HAP-1 (cell line): ENCODE data around the gene KLHDC3.

Experiments
- DNase-seq, 2 experiments: peaks; one replicate each; pipeline ENCODE4 v3.0.0-alpha.2; 2016 to 2020; ENCODE audit warnings: low spot score in 2 of 2
- H3K27me3 ChIP-seq: fragments of 250-450 bp; sonication (Bioruptor Pico); 2 replicates; pipeline ENCODE4 v1.5.1; 2020; ENCODE audit warnings: low read depth, mild to moderate bottlenecking, moderate library complexity
- H3K36me3 ChIP-seq: fragments of 250-450 bp; sonication (Bioruptor Pico); replicated peaks from 2 replicates; pipeline ENCODE4 v1.5.1; 2020; ENCODE audit warnings: mild to moderate bottlenecking
- H3K4me1 ChIP-seq: fragments of 250-450 bp; sonication (Bioruptor Pico); 2 replicates; pipeline ENCODE4 v1.5.1; 2020; ENCODE audit warnings: mild to moderate bottlenecking
- H3K4me3 ChIP-seq: fragments of 250-450 bp; sonication (Bioruptor Pico); 2 replicates; pipeline ENCODE4 v1.5.1; 2020; ENCODE audit warnings: mild to moderate bottlenecking, moderate library complexity
- H3K9me3 ChIP-seq: fragments of 250-450 bp; sonication (Bioruptor Pico); 2 replicates; pipeline ENCODE4 v1.5.1; 2020; ENCODE audit warnings: mild to moderate bottlenecking, moderate library complexity
- in situ Hi-C: fragments of 300-500 bp; cut with MboI; formaldehyde crosslinking; loops from 3 replicates; pipeline ENCODE4 v1.14.3; 2020; ENCODE audit warnings: low sequenced_read_pairs, inconsistent platforms, mixed read lengths

The KLHDC3 gene

GRCh38 chr6:43007126-43007525 lies 6.9 kb upstream of the KLHDC3 start:
- Histone ChIP-seq H3K36me3 (peaks cover 53% of the 10 kb centered on the region), H3K4me1 (no peaks in the 10 kb centered on the region), H3K9me3 (no peaks in the 10 kb centered on the region), H3K4me3 (no peak overlapping the region), H3K27me3 (no peaks in the 10 kb centered on the region)
- no peak for DNase-seq
- in situ Hi-C loops, result no loop called here

- H3K36me3 ChIP-seq, result peaks cover 50% of the 10 kb centered on the region
Measured at GRCh38 chr6:43009124-43009523, 4.9 kb upstream of the KLHDC3 start.

GRCh38 chr6:43011207-43011606 lies 2.8 kb upstream of the KLHDC3 start:
- H3K36me3 ChIP-seq, result peaks cover 45% of the 10 kb centered on the region

More at GRCh38 chr6:43009124-43009523, 4.9 kb upstream of the KLHDC3 start:
- H3K27me3 ChIP-seq, result no peaks in the 10 kb centered on the region
- no peaks in the 10 kb centered on the region for H3K9me3 ChIP-seq
- peaks cover 4% of the 10 kb centered on the region for H3K4me1 ChIP-seq
- H3K4me3 ChIP-seq, result no peak overlapping the region
- DNase-seq, result peak; percentile 17 to 63
- in situ Hi-C loops, result no loop called here

GRCh38 chr6:43012364-43012763 lies 1.7 kb upstream of the KLHDC3 start:
- no peak for DNase-seq
- peak overlapping the region; percentile 63; the same call in 1 of the 2 replicates for H3K4me3 ChIP-seq
- H3K9me3 ChIP-seq, result no peaks in the 10 kb centered on the region
- H3K27me3 ChIP-seq, result no peaks in the 10 kb centered on the region
- peaks cover 39% of the 10 kb centered on the region for H3K36me3 ChIP-seq
- in situ Hi-C loops, result no loop called here
- peaks cover 4% of the 10 kb centered on the region for H3K4me1 ChIP-seq

More at GRCh38 chr6:43011207-43011606, 2.8 kb upstream of the KLHDC3 start:
- no peak overlapping the region for H3K4me3 ChIP-seq
- H3K4me1 ChIP-seq, result peaks cover 4% of the 10 kb centered on the region
- H3K9me3 ChIP-seq, result no peaks in the 10 kb centered on the region
- no peaks in the 10 kb centered on the region for H3K27me3 ChIP-seq
- no peak for DNase-seq
- in situ Hi-C loops, result no loop called here

GRCh38 chr6:43013097-43013842 lies 779 bp upstream of the KLHDC3 start:
- peaks cover 46% of the 10 kb centered on the region for H3K36me3 ChIP-seq
- no peaks in the 10 kb centered on the region for H3K9me3 ChIP-seq
- peak overlapping the region; percentile 63 for H3K4me3 ChIP-seq
- DNase-seq, result no peak
- no peaks in the 10 kb centered on the region for H3K27me3 ChIP-seq
- in situ Hi-C loops, result no loop called here
- H3K4me1 ChIP-seq, result peaks cover 4% of the 10 kb centered on the region

- Histone ChIP-seq H3K4me3 (peak overlapping the region; percentile 63), H3K9me3 (no peaks in the 10 kb centered on the region), H3K4me1 (peaks cover 4% of the 10 kb centered on the region), H3K36me3 (peaks cover 46% of the 10 kb centered on the region), H3K27me3 (no peaks in the 10 kb centered on the region)
- DNase-seq, result peak; percentile 19 to 23
- in situ Hi-C loops, result no loop called here
Measured at GRCh38 chr6:43014434-43014909, 423 bp downstream of the KLHDC3 start.

- Histone ChIP-seq H3K27me3 (no peaks in the 10 kb centered on the region), H3K36me3 (peaks cover 31% of the 10 kb centered on the region), H3K4me1 (peaks cover 9% of the 10 kb centered on the region), H3K9me3 (no peaks in the 10 kb centered on the region), H3K4me3 (no peak overlapping the region)
- in situ Hi-C loops, result no loop called here
- no peak for DNase-seq
Measured at GRCh38 chr6:43016176-43016942, 2.3 kb downstream of the KLHDC3 start.

- no peaks in the 10 kb centered on the region for H3K9me3 ChIP-seq
- no peaks in the 10 kb centered on the region for H3K27me3 ChIP-seq
- no peak overlapping the region for H3K4me3 ChIP-seq
- in situ Hi-C loops, result no loop called here
- peaks cover 25% of the 10 kb centered on the region for H3K36me3 ChIP-seq
- peaks cover 9% of the 10 kb centered on the region for H3K4me1 ChIP-seq
- DNase-seq, result no peak
Measured at GRCh38 chr6:43016943-43017334, 2.9 kb downstream of the KLHDC3 start.

- no peaks in the 10 kb centered on the region for H3K27me3 ChIP-seq
- H3K4me3 ChIP-seq, result no peak overlapping the region
- peaks cover 9% of the 10 kb centered on the region; the same call in 1 of the 2 replicates for H3K4me1 ChIP-seq
- H3K36me3 ChIP-seq, result peaks cover 29% of the 10 kb centered on the region
- H3K9me3 ChIP-seq, result no peaks in the 10 kb centered on the region
- DNase-seq, result no peak
- in situ Hi-C loops, result no loop called here
Measured at GRCh38 chr6:43019152-43019551, 5.1 kb downstream of the KLHDC3 start.

- no peaks in the 10 kb centered on the region for H3K27me3 ChIP-seq
- no peak for DNase-seq
- in situ Hi-C loops, result no loop called here
- H3K9me3 ChIP-seq, result no peaks in the 10 kb centered on the region
- H3K4me3 ChIP-seq, result no peak overlapping the region
- H3K36me3 ChIP-seq, result peaks cover 36% of the 10 kb centered on the region
- H3K4me1 ChIP-seq, result peaks cover 9% of the 10 kb centered on the region; the same call in 1 of the 2 replicates
Measured at GRCh38 chr6:43020052-43020705, 6.1 kb downstream of the KLHDC3 start.

GRCh38 chr6:43020847-43021246 lies 6.8 kb downstream of the KLHDC3 start:
- peak in 1 of 2 experiments; percentile 38 for DNase-seq
- peak overlapping the region; percentile 88 for H3K4me3 ChIP-seq
- peaks cover 9% of the 10 kb centered on the region; the same call in 1 of the 2 replicates for H3K4me1 ChIP-seq
- H3K27me3 ChIP-seq, result no peaks in the 10 kb centered on the region
- peaks cover 40% of the 10 kb centered on the region for H3K36me3 ChIP-seq
- H3K9me3 ChIP-seq, result no peaks in the 10 kb centered on the region
- in situ Hi-C loops, result no loop called here

- H3K27me3 ChIP-seq, result no peaks in the 10 kb centered on the region
- peak; percentile 39 to 87 for DNase-seq
- peaks cover 46% of the 10 kb centered on the region for H3K36me3 ChIP-seq
- in situ Hi-C loops, result no loop called here
- peaks cover 9% of the 10 kb centered on the region; the same call in 1 of the 2 replicates for H3K4me1 ChIP-seq
- peak within 1 kb of the TSS; percentile 88 for H3K4me3 ChIP-seq
- no peaks in the 10 kb centered on the region for H3K9me3 ChIP-seq
Measured at GRCh38 chr6:43021270-43022047, 7.4 kb downstream of the KLHDC3 start, which contains the start of gene RRP36. Gene RRP36, plus strand, starts transcription at chr6:43021623. Its CDS starts 32 bp downstream, at chr6:43021655.

- no peak for DNase-seq
- no peaks in the 10 kb centered on the region; the same call in 1 of the 2 replicates for H3K9me3 ChIP-seq
- H3K4me1 ChIP-seq, result peaks cover 9% of the 10 kb centered on the region; the same call in 1 of the 2 replicates
- in situ Hi-C loops, result no loop called here
- H3K36me3 ChIP-seq, result peaks cover 55% of the 10 kb centered on the region
- H3K27me3 ChIP-seq, result no peaks in the 10 kb centered on the region
- no peak overlapping the region for H3K4me3 ChIP-seq
Measured at GRCh38 chr6:43024436-43024835, 10.4 kb downstream of the KLHDC3 start.
